Measurements from ENCODE around the gene SMARCA5. TPM values are rescaled to one million over a fixed set of nuclear protein-coding genes. Genes with fewer than 3 reads are reported as not detected.

SMARCA5 gene
- total and polyA plus RNA-seq, 2 donors (not counting 3 experiments of a cell fraction or from before 2014, with no cell fraction given), result 7.9 to 57.6 TPM

GRCh38 chr4:143473334-143474126 is 40.0 kb upstream of the SMARCA5 start:
- H3K27me3 ChIP-seq (ENCODE audit: control insufficient read depth in 2 of 2, insufficient read depth in 2 of 2, low read length in 2 of 2), result no peaks in the 10 kb centered on the region
- no peaks in the 10 kb centered on the region for H3K9me1 ChIP-seq (replicated peaks; ENCODE audit: control insufficient read depth, extremely low read depth, insufficient read depth, low read length)
- intact Hi-C loops (cut with micrococcal nuclease), result no loop called here
- no peaks in the 10 kb centered on the region for H3K9me3 ChIP-seq (replicated peaks; ENCODE audit: control insufficient read depth, insufficient read depth, low read length)
- dilution Hi-C loops (cut with MboI; ENCODE audit: extremely low pct_ligation_motif_present, low sequenced_read_pairs), result no loop called here
- H3K4me2 ChIP-seq (ENCODE audit: insufficient read depth, low read length), result no peak overlapping the region
- FAIRE-seq (no peak), DNase-seq (ENCODE audit: low read depth, low spot score) (no peak)
- no peak overlapping the region for H3K27ac ChIP-seq (ENCODE audit: insufficient read depth, low read depth, low read length)
- H3K79me2 ChIP-seq (ENCODE audit: control insufficient read depth, insufficient read depth, low read length), result no peaks in the 10 kb centered on the region
- peaks cover 0 to 2% of the 10 kb centered on the region in 2 experiments for H3K36me3 ChIP-seq (ENCODE audit: control insufficient read depth in 2 of 2, extremely low read depth in 1 of 2, insufficient read depth in 2 of 2, low read length in 2 of 2)
- no peak overlapping the region for H3K9ac ChIP-seq (replicated peaks; ENCODE audit: extremely low read depth, insufficient read depth, low read length)
- H4K20me1 ChIP-seq (replicated peaks; ENCODE audit: control insufficient read depth, extremely low read depth, insufficient read depth, low read length), result no peaks in the 10 kb centered on the region
- no TSS peak for BruUV-seq (replicated peaks)
- no peak overlapping the region for H3K4me3 ChIP-seq (replicated peaks in 1 of 3; ENCODE audit: insufficient read depth in 1 of 3, low read depth in 1 of 3, low read length in 3 of 3)
- no peak overlapping the region for H2AFZ ChIP-seq (ENCODE audit: low read depth, low read length)
- no peaks in the 10 kb centered on the region for H3K4me1 ChIP-seq (ENCODE audit: control insufficient read depth, extremely low read depth, insufficient read depth, low read length)
- no peak for TF ChIP-seq POLR2AphosphoS5 (IDR thresholded peaks at IDR 0.05; ENCODE audit: insufficient read depth, low read depth, low read length)
- no peak for TF ChIP-seq CTCF (IDR thresholded peaks at IDR 0.05; ENCODE audit: extremely low read depth in 1 of 2, insufficient read depth in 1 of 2, low read depth in 1 of 2, low read length in 2 of 2)
- no peak for TF ChIP-seq MAX (IDR thresholded peaks at IDR 0.05; ENCODE audit: insufficient read depth, insufficient read length)
- TF ChIP-seq MYC (IDR thresholded peaks at IDR 0.05; ENCODE audit: low read depth, low read length), result no peak
- TF ChIP-seq FOS (IDR thresholded peaks at IDR 0.05; ENCODE audit: borderline replicate concordance, insufficient read depth, low read length), result no peak
- TF ChIP-seq EZH2 (IDR thresholded peaks at IDR 0.05; ENCODE audit: borderline replicate concordance, low read depth, low read length, severe bottlenecking), result no peak
- TF ChIP-seq POLR2A (IDR thresholded peaks at IDR 0.05; ENCODE audit: low read depth, low read length), result no peak
- no peak for TF ChIP-seq JUN (IDR thresholded peaks at IDR 0.05; ENCODE audit: borderline replicate concordance, insufficient read depth, insufficient read length, low read depth)
- no peak for TF ChIP-seq GATA2 (IDR thresholded peaks at IDR 0.05; ENCODE audit: insufficient read depth, insufficient read length, low read depth, low read length)
- ChIA-PET CTCF (no interaction called here), POLR2A (no interaction called here)

All from endothelial cell of umbilical vein (primary cell).